ENCODE data around the gene PTPN3. TPM values are rescaled to one million over a fixed set of nuclear protein-coding genes. Genes with fewer than 3 reads are reported as not detected.
"Not testable (repeated sequence)": the region's sequence is repeated elsewhere in the genome, so short reads cannot be mapped to it uniquely, and the experiment has no call there.

PTPN3 gene
- total RNA-seq, 1 donor from 2014 or later = 0.62 TPM

GRCh38 chr9:109344866-109345265 lies 153.2 kb downstream of the PTPN3 start:
- Mint-ChIP-seq H3K4me3 (ENCODE audit: unreplicated experiment) (no peak overlapping the region), H3K4me1 (ENCODE audit: unreplicated experiment) (no peaks in the 10 kb centered on the region), H3K36me3 (ENCODE audit: low read depth, unreplicated experiment) (no peaks in the 10 kb centered on the region), H3K27me3 (ENCODE audit: unreplicated experiment) (no peaks in the 10 kb centered on the region), H3K27ac (ENCODE audit: unreplicated experiment) (no peak overlapping the region), H3K9me3 (ENCODE audit: unreplicated experiment) (no peaks in the 10 kb centered on the region)
- TF ChIP-seq, protein P1, sequence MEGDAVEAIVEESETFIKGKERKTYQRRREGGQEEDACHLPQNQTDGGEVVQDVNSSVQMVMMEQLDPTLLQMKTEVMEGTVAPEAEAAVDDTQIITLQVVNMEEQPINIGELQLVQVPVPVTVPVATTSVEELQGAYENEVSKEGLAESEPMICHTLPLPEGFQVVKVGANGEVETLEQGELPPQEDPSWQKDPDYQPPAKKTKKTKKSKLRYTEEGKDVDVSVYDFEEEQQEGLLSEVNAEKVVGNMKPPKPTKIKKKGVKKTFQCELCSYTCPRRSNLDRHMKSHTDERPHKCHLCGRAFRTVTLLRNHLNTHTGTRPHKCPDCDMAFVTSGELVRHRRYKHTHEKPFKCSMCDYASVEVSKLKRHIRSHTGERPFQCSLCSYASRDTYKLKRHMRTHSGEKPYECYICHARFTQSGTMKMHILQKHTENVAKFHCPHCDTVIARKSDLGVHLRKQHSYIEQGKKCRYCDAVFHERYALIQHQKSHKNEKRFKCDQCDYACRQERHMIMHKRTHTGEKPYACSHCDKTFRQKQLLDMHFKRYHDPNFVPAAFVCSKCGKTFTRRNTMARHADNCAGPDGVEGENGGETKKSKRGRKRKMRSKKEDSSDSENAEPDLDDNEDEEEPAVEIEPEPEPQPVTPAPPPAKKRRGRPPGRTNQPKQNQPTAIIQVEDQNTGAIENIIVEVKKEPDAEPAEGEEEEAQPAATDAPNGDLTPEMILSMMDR (IDR thresholded peaks at IDR 0.05; ENCODE audit: unreplicated experiment) = no peak
- DNase-seq (ENCODE audit: low spot score) = no peak

DNA sequence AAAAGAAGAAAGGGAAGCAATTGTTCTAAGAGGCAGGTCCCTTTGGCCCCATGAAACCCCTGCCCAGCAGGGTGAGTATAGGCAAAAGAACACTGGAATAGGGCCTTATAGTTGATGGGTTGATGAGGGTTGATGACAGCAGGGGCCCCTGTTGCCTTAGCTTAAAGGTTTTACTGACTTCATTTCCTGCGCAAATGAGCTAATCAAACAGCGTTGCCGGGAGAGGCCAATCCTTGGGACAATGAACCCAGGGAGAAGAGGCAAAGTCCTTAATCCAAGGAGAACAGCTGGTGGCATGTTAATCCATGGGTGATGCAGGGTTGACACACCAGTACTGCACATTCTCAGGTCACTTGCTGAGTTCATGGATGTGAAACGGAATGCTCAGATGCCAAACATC lies 155.2 kb downstream of the PTPN3 start:
- TF ChIP-seq, protein P1 (IDR thresholded peaks at IDR 0.05; ENCODE audit: unreplicated experiment) = no peak
- Mint-ChIP-seq H3K4me1 (ENCODE audit: unreplicated experiment) (no peaks in the 10 kb centered on the region), H3K9me3 (ENCODE audit: unreplicated experiment) (no peaks in the 10 kb centered on the region), H3K4me3 (ENCODE audit: unreplicated experiment) (no peak overlapping the region), H3K36me3 (ENCODE audit: low read depth, unreplicated experiment) (no peaks in the 10 kb centered on the region), H3K27me3 (ENCODE audit: unreplicated experiment) (no peaks in the 10 kb centered on the region), H3K27ac (ENCODE audit: unreplicated experiment) (no peak overlapping the region)
- no peak for DNase-seq (ENCODE audit: low spot score)

DNA sequence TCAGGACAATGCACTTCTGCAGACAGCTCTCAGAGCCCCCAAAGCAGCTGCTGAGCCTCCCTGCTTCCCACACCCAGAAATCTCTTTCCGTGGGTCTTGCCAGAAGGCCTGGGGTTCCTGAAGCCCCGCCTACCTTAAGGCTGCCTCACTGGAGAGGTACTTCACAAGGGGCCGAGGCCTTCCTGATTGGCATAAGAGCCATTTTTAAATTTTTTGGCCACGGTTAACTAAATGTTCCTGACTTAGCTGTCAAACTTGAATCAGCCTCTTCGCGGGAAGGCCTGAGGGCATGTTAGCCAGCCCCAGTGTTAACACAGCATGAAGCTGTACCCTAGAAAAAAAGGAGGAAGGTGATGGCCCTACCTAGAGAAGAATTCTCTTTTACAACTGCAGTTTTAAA lies 156.5 kb downstream of the PTPN3 start:
- no peak for DNase-seq (ENCODE audit: low spot score)
- H3K4me3 Mint-ChIP-seq (ENCODE audit: unreplicated experiment) = no peak overlapping the region
- no peak overlapping the region for H3K27ac Mint-ChIP-seq (ENCODE audit: unreplicated experiment)
- TF ChIP-seq, protein P1 (IDR thresholded peaks at IDR 0.05; ENCODE audit: unreplicated experiment) = no peak
- no peaks in the 10 kb centered on the region for H3K4me1 Mint-ChIP-seq (ENCODE audit: unreplicated experiment)
- no peaks in the 10 kb centered on the region for H3K9me3 Mint-ChIP-seq (ENCODE audit: unreplicated experiment)
- H3K36me3 Mint-ChIP-seq (ENCODE audit: low read depth, unreplicated experiment) = no peaks in the 10 kb centered on the region
- no peaks in the 10 kb centered on the region for H3K27me3 Mint-ChIP-seq (ENCODE audit: unreplicated experiment)

GRCh38 chr9:109340979-109341378 lies 157.1 kb downstream of the PTPN3 start:
- H3K4me1 Mint-ChIP-seq (ENCODE audit: unreplicated experiment); DNase-seq (ENCODE audit: low spot score); H3K36me3 Mint-ChIP-seq (ENCODE audit: low read depth, unreplicated experiment); H3K27ac Mint-ChIP-seq (ENCODE audit: unreplicated experiment); H3K27me3 Mint-ChIP-seq (ENCODE audit: unreplicated experiment); H3K4me3 Mint-ChIP-seq (ENCODE audit: unreplicated experiment); H3K9me3 Mint-ChIP-seq (ENCODE audit: unreplicated experiment): not testable (repeated sequence)

GRCh38 chr9:109336409-109336808 lies 161.7 kb downstream of the PTPN3 start:
- Mint-ChIP-seq H3K4me3 (ENCODE audit: unreplicated experiment) (no peak overlapping the region), H3K9me3 (ENCODE audit: unreplicated experiment) (no peaks in the 10 kb centered on the region), H3K36me3 (ENCODE audit: low read depth, unreplicated experiment) (no peaks in the 10 kb centered on the region), H3K27me3 (ENCODE audit: unreplicated experiment) (no peaks in the 10 kb centered on the region), H3K27ac (ENCODE audit: unreplicated experiment) (no peak overlapping the region), H3K4me1 (ENCODE audit: unreplicated experiment) (no peaks in the 10 kb centered on the region)
- TF ChIP-seq, protein P1 (IDR thresholded peaks at IDR 0.05; ENCODE audit: unreplicated experiment) = no peak
- DNase-seq (ENCODE audit: low spot score) = no peak

GRCh38 chr9:109335929-109336328 lies 162.2 kb downstream of the PTPN3 start:
- no peaks in the 10 kb centered on the region for H3K4me1 Mint-ChIP-seq (ENCODE audit: unreplicated experiment)
- H3K27ac Mint-ChIP-seq (ENCODE audit: unreplicated experiment) = no peak overlapping the region
- H3K36me3 Mint-ChIP-seq (ENCODE audit: low read depth, unreplicated experiment) = no peaks in the 10 kb centered on the region
- no peak for DNase-seq (ENCODE audit: low spot score)
- TF ChIP-seq, protein P1 (IDR thresholded peaks at IDR 0.05; ENCODE audit: unreplicated experiment) = no peak
- no peaks in the 10 kb centered on the region for H3K27me3 Mint-ChIP-seq (ENCODE audit: unreplicated experiment)
- no peaks in the 10 kb centered on the region for H3K9me3 Mint-ChIP-seq (ENCODE audit: unreplicated experiment)
- H3K4me3 Mint-ChIP-seq (ENCODE audit: unreplicated experiment) = no peak overlapping the region

Measured in endothelial cell (in vitro differentiated cells).